GM12801 (cell line): Measurements from ENCODE around the gene SPINK9.

Experiments
- CTCF ChIP-seq: IDR thresholded peaks from one replicate; pipeline ENCODE4 v1.5.1; 2011; ENCODE audit warnings: control low read depth; ENCODE audit not compliant: insufficient read length; ENCODE audit errors: extremely low read depth

SPINK9 gene

DNA sequence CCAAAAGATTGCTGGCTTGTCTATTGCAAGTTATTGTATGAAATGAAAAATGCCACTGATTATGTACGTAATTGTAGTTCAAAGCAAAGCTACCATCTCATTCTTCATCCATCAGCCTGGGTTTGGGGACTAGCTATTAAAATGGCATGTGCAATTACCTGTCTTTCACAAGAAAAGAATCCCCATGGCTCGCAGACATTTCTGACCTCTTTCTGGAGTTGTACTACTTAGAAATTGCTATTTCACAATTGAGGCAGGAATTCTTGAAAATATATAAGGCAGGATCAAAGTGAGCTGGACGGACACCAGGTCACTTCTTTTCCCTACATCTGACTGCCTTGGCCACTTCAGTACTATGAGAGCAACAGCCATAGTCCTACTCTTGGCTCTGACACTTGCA lies at the start of gene SPINK9:
Gene SPINK9 (plus strand): TSS at position 301 of the 400 bp plus-strand sequence. CDS start 55 bp downstream, at position 356.
- no peak for TF ChIP-seq CTCF

GRCh38 chr5:148290271-148291195 lies 44.8 kb upstream of the SPINK9 start:
- no peak for TF ChIP-seq CTCF

DNA sequence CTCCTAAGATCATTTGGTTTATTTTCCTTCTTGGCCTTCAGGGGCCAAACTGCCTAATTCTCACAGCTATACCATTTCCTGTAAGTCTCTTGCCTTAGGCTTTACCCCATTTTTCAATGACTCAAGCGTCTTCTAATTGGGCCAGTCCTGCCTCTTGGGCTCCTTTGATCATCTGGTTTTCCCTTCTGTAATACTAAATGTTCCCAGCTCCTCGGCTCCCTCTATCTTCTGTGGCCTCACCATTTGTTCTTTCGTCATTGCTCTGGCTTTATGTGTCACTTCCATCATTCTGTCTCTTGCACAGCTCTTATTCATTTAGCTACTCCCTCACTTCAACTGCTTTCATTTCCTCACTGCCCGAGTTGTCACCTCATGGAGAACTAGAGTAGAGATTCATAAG lies 37.6 kb upstream of the SPINK9 start:
- TF ChIP-seq CTCF = no peak

- TF ChIP-seq CTCF = no peak
Measured at GRCh38 chr5:148306446-148306845, 28.9 kb upstream of the SPINK9 start.

DNA sequence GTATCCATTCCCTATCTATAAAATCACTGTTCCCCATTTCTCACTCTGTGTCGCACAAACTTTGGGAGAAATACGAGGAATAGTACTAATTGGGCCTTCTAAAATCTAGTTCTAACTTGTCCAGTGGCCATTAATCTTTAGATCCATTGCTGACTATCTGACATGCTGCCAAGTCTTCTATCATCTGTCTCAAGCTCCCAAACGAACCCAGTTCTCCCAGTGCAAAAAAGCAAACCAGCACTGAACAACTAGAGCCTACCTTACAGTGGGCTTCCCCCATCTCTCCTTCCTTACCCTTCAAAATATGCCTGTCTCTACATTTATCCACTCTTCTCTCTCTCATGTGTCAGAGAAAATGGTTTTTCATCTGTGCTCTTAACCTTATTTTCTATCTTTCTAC lies 26.3 kb upstream of the SPINK9 start:
- TF ChIP-seq CTCF = no peak

GRCh38 chr5:148309746-148310145 lies 25.6 kb upstream of the SPINK9 start:
- TF ChIP-seq CTCF = no peak

- TF ChIP-seq CTCF = no peak
Measured at GRCh38 chr5:148311484-148311883, 23.9 kb upstream of the SPINK9 start.
